GM10266 (cell line): Measurements from ENCODE around the gene TLR6.

Experiments
- DNase-seq: peaks from one replicate; pipeline ENCODE4 v3.0.0; 2012; ENCODE audit errors: extremely low spot score
- CTCF ChIP-seq: IDR thresholded peaks from 2 replicates; pipeline ENCODE4 v1.5.1; 2012; ENCODE audit warnings: mild to moderate bottlenecking, low read depth; ENCODE audit not compliant: control insufficient read depth, insufficient read depth; ENCODE audit errors: missing control alignments

Gene TLR6

DNA sequence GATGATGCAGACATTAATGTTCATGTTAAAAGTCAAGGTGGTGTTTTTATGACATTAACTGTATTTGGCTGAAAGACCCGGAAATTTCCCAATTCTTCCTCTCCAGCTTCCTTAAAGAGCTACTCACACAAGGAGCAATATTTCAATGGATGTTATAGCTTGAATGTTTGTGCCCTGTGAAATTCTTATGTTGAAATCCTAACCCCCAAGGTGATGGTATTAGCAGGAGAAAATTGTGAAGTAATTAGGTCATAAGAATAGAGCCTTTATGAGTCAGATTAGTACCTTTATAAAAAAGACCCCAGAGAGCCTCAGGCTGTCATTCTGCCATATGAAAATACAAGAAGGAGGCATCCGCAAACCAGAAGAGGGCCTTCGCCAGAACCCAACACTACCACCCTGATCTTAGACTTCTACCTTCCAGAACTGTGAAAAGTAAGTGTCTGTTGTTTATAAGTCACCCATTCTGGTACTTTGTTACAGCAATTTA lies 55.6 kb downstream of the TLR6 start:
- no peak for TF ChIP-seq CTCF
- DNase-seq: no peak

GRCh38 chr4:38800366-38800765 lies 56.3 kb downstream of the TLR6 start:
- TF ChIP-seq CTCF: no peak
- DNase-seq: no peak

DNA sequence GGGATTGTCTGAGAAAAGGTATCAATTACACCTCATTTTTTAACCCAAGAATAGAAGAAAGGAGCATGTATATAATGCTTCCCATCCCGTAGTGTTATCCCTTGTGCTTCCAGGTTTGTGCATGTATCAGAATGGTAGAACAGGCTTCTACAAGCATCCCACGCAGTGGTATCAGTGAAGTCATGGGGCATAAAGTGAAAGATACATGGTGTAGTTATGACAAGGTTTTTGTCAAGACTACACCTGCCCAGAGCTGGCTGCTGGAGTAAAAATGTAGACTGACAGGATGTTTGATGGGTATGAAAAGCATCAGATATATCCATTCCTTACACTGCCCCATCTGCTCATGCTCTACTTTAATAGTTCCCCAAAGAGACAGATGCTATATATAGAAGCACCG lies 61.5 kb downstream of the TLR6 start:
- no peak for TF ChIP-seq CTCF
- DNase-seq: no peak

GRCh38 chr4:38794051-38794450 lies 62.6 kb downstream of the TLR6 start:
- TF ChIP-seq CTCF: no peak
- no peak for DNase-seq

DNA sequence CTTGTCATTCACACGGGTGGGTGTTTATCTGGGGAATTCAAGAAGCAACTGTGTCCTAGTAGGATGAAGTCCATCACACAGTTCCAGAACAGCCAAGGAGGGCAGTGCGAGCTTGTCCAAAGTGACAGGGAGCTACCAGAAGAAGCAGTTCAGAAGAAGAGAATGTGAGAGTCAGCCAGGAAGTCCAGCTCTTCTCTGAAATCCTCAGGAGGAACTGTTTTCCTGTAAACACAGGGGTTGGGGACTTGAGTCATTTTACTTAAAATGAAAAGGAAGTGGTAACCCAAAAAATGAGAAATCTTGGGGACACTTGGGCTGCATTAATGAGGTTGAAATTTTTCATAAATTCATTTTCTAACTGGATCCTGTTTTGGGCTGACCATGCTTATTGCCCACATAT lies 65.6 kb downstream of the TLR6 start:
- TF ChIP-seq CTCF: no peak
- DNase-seq: no peak

DNA sequence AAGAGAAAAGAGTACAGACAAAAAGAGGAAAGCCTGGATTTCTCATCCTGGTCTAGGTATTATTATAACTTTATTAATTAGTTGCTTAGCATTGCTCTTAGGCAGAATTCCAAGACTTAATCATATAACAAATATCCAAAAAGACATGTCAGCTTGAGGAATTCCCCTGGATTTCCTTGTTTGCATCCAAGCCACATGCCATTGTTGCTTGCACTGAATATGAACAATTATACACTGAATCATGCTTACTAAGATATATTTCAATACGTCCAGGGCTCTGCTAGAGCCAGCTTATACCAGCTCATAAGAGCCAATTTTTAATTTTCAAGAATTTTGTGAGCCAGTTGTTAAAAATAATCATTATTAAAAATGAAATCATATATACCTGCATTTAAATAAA lies 68.3 kb downstream of the TLR6 start:
- no peak for DNase-seq
- no peak for TF ChIP-seq CTCF

GRCh38 chr4:38787693-38788092 lies 68.9 kb downstream of the TLR6 start:
- no peak for TF ChIP-seq CTCF
- no peak for DNase-seq
